HG03432 (cell line): ENCODE data around the gene CEP76.

Source experiments
- ATAC-seq: cut with Tn5 transposase; IDR thresholded peaks from one replicate; pipeline ENCODE4 v1.9.1; 2021; ENCODE audit warnings: mild to moderate bottlenecking, moderate library complexity; ENCODE audit not compliant: unreplicated experiment

CEP76 gene

GRCh38 chr18:12702221-12703095 lies at the start of gene CEP76, which contains the start of gene PSMG2:
Gene CEP76 (minus strand): TSS chr18:12702723. CDS start chr18:12702548, 175 bp downstream.
Gene PSMG2 (plus strand): TSS chr18:12703042. CDS start chr18:12703108, 66 bp downstream.
- ATAC-seq = peak; percentile 89

GRCh38 chr18:12751891-12752290 lies 49.4 kb upstream of the CEP76 start:
- ATAC-seq = no peak

- ATAC-seq = no peak
Measured at GRCh38 chr18:12751503-12751884, 49.0 kb upstream of the CEP76 start.

GRCh38 chr18:12750715-12751502 lies 48.4 kb upstream of the CEP76 start:
- no peak for ATAC-seq

GRCh38 chr18:12750076-12750714 lies 47.7 kb upstream of the CEP76 start:
- ATAC-seq = no peak

GRCh38 chr18:12749121-12749520 lies 46.6 kb upstream of the CEP76 start:
- ATAC-seq = no peak

- no peak for ATAC-seq
Measured at GRCh38 chr18:12748671-12749070, 46.1 kb upstream of the CEP76 start.

- no peak for ATAC-seq
Measured at GRCh38 chr18:12747530-12748315, 45.2 kb upstream of the CEP76 start.

GRCh38 chr18:12745095-12745795 lies 42.7 kb upstream of the CEP76 start:
- ATAC-seq = no peak

GRCh38 chr18:12744103-12744502 lies 41.6 kb upstream of the CEP76 start:
- ATAC-seq = no peak

- ATAC-seq = no peak
Measured at GRCh38 chr18:12742453-12742852, 39.9 kb upstream of the CEP76 start.

GRCh38 chr18:12741351-12741750 lies 38.8 kb upstream of the CEP76 start:
- no peak for ATAC-seq

GRCh38 chr18:12737243-12737902 lies 34.9 kb upstream of the CEP76 start:
- ATAC-seq = no peak

- ATAC-seq = no peak
Measured at GRCh38 chr18:12726774-12727550, 24.4 kb upstream of the CEP76 start.

- ATAC-seq = no peak
Measured at GRCh38 chr18:12726331-12726730, 23.8 kb upstream of the CEP76 start.

- no peak for ATAC-seq
Measured at GRCh38 chr18:12722731-12723130, 20.2 kb upstream of the CEP76 start.

- ATAC-seq = no peak
Measured at GRCh38 chr18:12721495-12722275, 19.2 kb upstream of the CEP76 start.

- ATAC-seq = no peak
Measured at GRCh38 chr18:12711446-12711845, 8.9 kb upstream of the CEP76 start.
